IMR-90 (cell line): ENCODE results near the gene GAL. TPM values are rescaled to one million over a fixed set of nuclear protein-coding genes. Genes with fewer than 3 reads are reported as not detected.

Source experiments
- ATAC-seq: fragments of 200-7000 bp; cut with Tn5 transposase; 2 replicates; pipeline ENCODE4 v1.9.1; 2020; ENCODE audit warnings: low read depth, mild to moderate bottlenecking, moderate library complexity
- BruUV-seq: library from RNA; stranded (reverse); fragments of 400-500 nt; replicated peaks from 2 replicates; lab custom pipeline; 2021; lab: Mats Ljungman, UMichigan
- CTCF ChIA-PET: fragments of 300-600 bp; formaldehyde crosslinking; extraction: SDS; loops from one replicate; lab custom pipeline; 2021; ENCODE audit warnings: antibody characterized with exemption; lab: Yijun Ruan, JAX
- POLR2A ChIA-PET: fragments of 300-600 bp; sonication (Branson Sonifier 250); formaldehyde crosslinking; loops from one replicate; lab custom pipeline; 2022; ENCODE audit warnings: antibody characterized with exemption; ENCODE audit not compliant: unreplicated experiment; lab: Charles Lee
- DNase-seq: peaks from one replicate; pipeline ENCODE4 v3.0.0; 2013
- H2AFZ ChIP-seq: replicated peaks from 2 replicates; pipeline ENCODE3; 2013; ENCODE audit warnings: low read length, mild to moderate bottlenecking; ENCODE audit not compliant: poor library complexity
- H2AK5ac ChIP-seq: 2 replicates; pipeline ENCODE4 v1.6.1; 2013; ENCODE audit warnings: low read depth, low read length, inconsistent platforms
- H2AK9ac ChIP-seq: replicated peaks from 2 replicates; pipeline ENCODE3; 2013; ENCODE audit warnings: mild to moderate bottlenecking, low read depth, low read length, moderate library complexity; ENCODE audit not compliant: poor library complexity
- H2BK120ac ChIP-seq: 2 replicates; pipeline ENCODE4 v1.6.1; 2013; ENCODE audit warnings: low read depth, low read length, inconsistent platforms
- H2BK15ac ChIP-seq: 3 replicates; pipeline ENCODE4 v1.6.1; 2013; ENCODE audit warnings: low read depth, low read length, inconsistent platforms
- H2BK20ac ChIP-seq: 2 replicates; pipeline ENCODE4 v1.6.1; 2013; ENCODE audit warnings: low read depth, mild to moderate bottlenecking, inconsistent platforms, low read length, moderate library complexity
- H2BK5ac ChIP-seq: 2 replicates; pipeline ENCODE4 v1.6.1; 2013; ENCODE audit warnings: mild to moderate bottlenecking, low read depth, low read length, inconsistent platforms; ENCODE audit not compliant: poor library complexity, severe bottlenecking
- H3K14ac ChIP-seq: replicated peaks from 2 replicates; pipeline ENCODE4 v1.6.1; 2013; ENCODE audit warnings: low read depth, low read length, inconsistent platforms
- H3K18ac ChIP-seq: 2 replicates; pipeline ENCODE4 v1.6.1; 2013; ENCODE audit warnings: low read depth, low read length, control low read depth
- H3K23ac ChIP-seq: 2 replicates; pipeline ENCODE4 v1.6.1; 2013; ENCODE audit warnings: low read depth, low read length, inconsistent platforms
- H3K27ac ChIP-seq: 2 replicates; pipeline ENCODE4 v1.5.1; 2013; ENCODE audit warnings: mild to moderate bottlenecking, control low read depth, low read length; ENCODE audit not compliant: insufficient read depth
- H3K27me3 ChIP-seq: 2 replicates; pipeline ENCODE4 v1.6.1; 2013; ENCODE audit warnings: low read length; ENCODE audit not compliant: control insufficient read depth, insufficient read depth
- H3K36me3 ChIP-seq: 2 replicates; pipeline ENCODE4 v1.6.1; 2013; ENCODE audit warnings: low read length, mixed read lengths; ENCODE audit not compliant: control insufficient read depth, insufficient read depth
- H3K4ac ChIP-seq: 2 replicates; pipeline ENCODE4 v1.6.1; 2013; ENCODE audit warnings: low read depth, low read length, inconsistent platforms
- H3K4me1 ChIP-seq: 2 replicates; pipeline ENCODE4 v1.6.1; 2013; ENCODE audit warnings: low read length, mixed read lengths; ENCODE audit not compliant: control insufficient read depth, insufficient read depth
- H3K4me2 ChIP-seq: 2 replicates; pipeline ENCODE4 v1.6.1; 2013; ENCODE audit warnings: low read depth, mild to moderate bottlenecking, control low read depth, low read length, moderate library complexity
- H3K4me3 ChIP-seq: 2 replicates; pipeline ENCODE4 v1.5.1; 2013; ENCODE audit warnings: low read depth, mild to moderate bottlenecking, control low read depth, low read length, moderate library complexity; ENCODE audit not compliant: insufficient read depth
- H3K56ac ChIP-seq: 2 replicates; pipeline ENCODE4 v1.6.1; 2013; ENCODE audit warnings: low read length, inconsistent platforms; ENCODE audit not compliant: insufficient read depth; ENCODE audit errors: extremely low read depth
- H3K79me1 ChIP-seq, 2 experiments: 2 replicates each; pipeline ENCODE4 v1.6.1; 2013; ENCODE audit warnings: low read length in 2 of 2, inconsistent platforms in 1 of 2, low read depth in 1 of 2
- H3K9ac ChIP-seq: 2 replicates; pipeline ENCODE4 v1.6.1; 2013; ENCODE audit warnings: low read depth, low read length, control low read depth
- H3K9me1 ChIP-seq: 2 replicates; pipeline ENCODE4 v1.6.1; 2013; ENCODE audit warnings: low read length, inconsistent platforms; ENCODE audit not compliant: insufficient read depth
- H3K9me3 ChIP-seq: 2 replicates; pipeline ENCODE4 v1.6.1; 2013; ENCODE audit warnings: low read length; ENCODE audit not compliant: control insufficient read depth, insufficient read depth
- H4K20me1 ChIP-seq: 2 replicates; pipeline ENCODE4 v1.6.1; 2013; ENCODE audit warnings: low read length, inconsistent platforms; ENCODE audit not compliant: insufficient read depth
- H4K5ac ChIP-seq: 2 replicates; pipeline ENCODE4 v1.6.1; 2013; ENCODE audit warnings: mild to moderate bottlenecking, low read depth, low read length, control low read depth
- H4K8ac ChIP-seq, 2 experiments: 2 replicates each; pipeline ENCODE4 v1.6.1; 2013; ENCODE audit warnings: low read depth in 2 of 2, low read length in 2 of 2, control low read depth in 1 of 2, inconsistent platforms in 1 of 2
- H4K91ac ChIP-seq: 2 replicates; pipeline ENCODE4 v1.6.1; 2013; ENCODE audit warnings: low read depth, low read length, inconsistent platforms; ENCODE audit not compliant: insufficient read depth
- CEBPB ChIP-seq: IDR thresholded peaks from 2 replicates; pipeline ENCODE4 v1.6.1; 2012; ENCODE audit warnings: low read depth, low read length, improper control_type of control experiment
- MAFK ChIP-seq: IDR thresholded peaks from 2 replicates; pipeline ENCODE4 v1.6.1; 2012; ENCODE audit warnings: low read depth, low read length, improper control_type of control experiment
- NFE2L2 ChIP-seq: fragments of 150-350 bp; IDR thresholded peaks from 2 replicates; pipeline ENCODE4 v1.6.1; 2016; ENCODE audit warnings: low read depth, mild to moderate bottlenecking, low read length
- RCOR1 ChIP-seq: IDR thresholded peaks from 2 replicates; pipeline ENCODE4 v1.6.1; 2012; ENCODE audit warnings: mild to moderate bottlenecking, low read length, improper control_type of control experiment; ENCODE audit not compliant: insufficient replicate concordance
- WGBS, 2 experiments: methylation state at CpG; one replicate each; pipeline versions ENCODE4 v1.1.5 to v1.1.7; 2013; ENCODE audit warnings: missing lambda C conversion rate in 2 of 2; ENCODE audit not compliant: insufficient read length in 1 of 2; ENCODE audit errors: extremely low coverage in 2 of 2; 5-methylcytosine and 5-hydroxymethylcytosine counted together
- dilution Hi-C: fragments of 300-500 bp; cut with HindIII; formaldehyde crosslinking; loops from one replicate; pipeline ENCODE4 v1.14.3; 2018; ENCODE audit warnings: low sequenced_read_pairs; ENCODE audit not compliant: unreplicated experiment
- in situ Hi-C: fragments of 300-500 bp; cut with MboI; formaldehyde crosslinking; loops from 3 replicates; pipeline ENCODE4 v1.14.3; 2019; ENCODE audit warnings: low sequenced_read_pairs, inconsistent platforms, mixed read lengths
- intact Hi-C: fragments of 100-400 bp; cut with micrococcal nuclease; formaldehyde crosslinking; loops from 2 replicates; pipeline ENCODE4 v1.10.0; 2022
- polyA plus RNA-seq, 3 experiments: library from polyadenylated mRNA; depleted of rRNA; stranded (reverse); fragments of >200 nt; gene quantifications; 2 replicates each; pipeline ENCODE4 v1.2.3, GENCODE V29; 2012; ENCODE audit warnings: low replicate concordance in 1 of 3
- total RNA-seq: library from RNA; depleted of rRNA; stranded (reverse); fragments of >200 nt; gene quantifications from 2 replicates; pipeline ENCODE4 v1.2.3, GENCODE V29; 2012

The GAL gene
- total and polyA plus RNA-seq, 2 of the 4 experiments (the other 2 are of a cell fraction): 2.0 TPM; not detected in 1

- peak; percentile 31 for DNase-seq
These were observed 25.7 kb upstream of the GAL start for GRCh38 chr11:68658661-68659060.

More at GRCh38 chr11:68658661-68659060, 25.7 kb upstream of the GAL start:
- Histone ChIP-seq H4K8ac (peak overlapping the region in 1 of 2 experiments; percentile 18; a peak in 1 of 4 replicates), H2BK5ac (no peak overlapping the region), H3K9me3 (peaks cover 12% of the 10 kb centered on the region), H4K20me1 (0 out of 2 replicates have a peak, but pooled peaks cover 5% of the 10 kb centered on the region), H3K27ac (no peak overlapping the region; the same call in 1 of the 2 replicates), H2BK20ac (0 out of 2 replicates have a peak overlapping the region, but pooled peaks have one; percentile 48), H4K5ac (no peak overlapping the region), H3K9me1 (no peaks in the 10 kb centered on the region), H3K18ac (no peak overlapping the region), H3K23ac (no peak overlapping the region), H2BK120ac (no peak overlapping the region), H3K4me3 (no peak overlapping the region), H2AK5ac (peak overlapping the region; percentile 40; the same call in 1 of the 2 replicates), H3K56ac (no peak overlapping the region), H3K4ac (peak overlapping the region; percentile 19), H3K79me1 (no peaks in the 10 kb centered on the region), H2AK9ac (peak overlapping the region; percentile 34), H3K14ac (no peak overlapping the region), H3K4me1 (peaks cover 7% of the 10 kb centered on the region), H4K91ac (no peak overlapping the region), H3K27me3 (peaks cover 37% of the 10 kb centered on the region), H2AFZ (peak overlapping the region; percentile 53), H3K9ac (no peak overlapping the region), H3K4me2 (peak overlapping the region; percentile 27; the same call in 1 of the 2 replicates), H2BK15ac (0 out of 3 replicates have a peak overlapping the region, but pooled peaks have one; percentile 26), H3K36me3 (no peaks in the 10 kb centered on the region)
- in situ Hi-C loops (no loop called here), intact Hi-C loops (no loop called here), dilution Hi-C loops (no loop called here)
- ChIA-PET POLR2A (interaction anchor here (0.6 kb wide), 1 partner anchor 18 kb away, joined by 3 read pairs; no protein-coding TSS in a partner anchor), CTCF (no interaction called here)
- peak; percentile 34; the same call in 1 of the 2 replicates for TF ChIP-seq CEBPB
- no peak for TF ChIP-seq RCOR1
- no peak for TF ChIP-seq MAFK
- no peak for TF ChIP-seq NFE2L2
- WGBS, 2 experiments: 20% methylated on average over 1 of the region's 13 CpGs; no CpG with 5 or more reads in 1 of the 2 experiments
- peak; percentile 40 for ATAC-seq
- BruUV-seq: no TSS peak
